Smooth muscle cell (in vitro differentiated cells): ENCODE measurements around the gene TNFRSF1B. TPM values are rescaled to one million over a fixed set of nuclear protein-coding genes. Genes with fewer than 3 reads are reported as not detected.

ENCODE experiments used
- DNase-seq: peaks from one replicate; lab custom pipeline; 2025; ENCODE audit not compliant: unreplicated experiment; lab: John Stamatoyannopoulos, UW
- H2AFZ ChIP-seq: fragments of 200-600 bp; sonication (generic); 2 replicates; pipeline ENCODE4 v1.6.0; 2016; ENCODE audit warnings: antibody characterized with exemption, low read depth, mild to moderate bottlenecking
- H3F3A ChIP-seq: fragments of 200-600 bp; sonication (generic); 2 replicates; pipeline ENCODE4 v1.6.0; 2017; ENCODE audit warnings: antibody characterized with exemption, low read depth
- H3K27ac ChIP-seq: fragments of 200-600 bp; sonication (generic); 2 replicates; pipeline ENCODE4 v1.5.1; 2016; ENCODE audit warnings: low read depth, mild to moderate bottlenecking
- H3K27me3 ChIP-seq: fragments of 200-600 bp; sonication (generic); 2 replicates; pipeline ENCODE4 v1.6.1; 2016; ENCODE audit warnings: low read depth, mild to moderate bottlenecking
- H3K36me3 ChIP-seq: fragments of 200-600 bp; sonication (generic); 2 replicates; pipeline ENCODE4 v1.5.1; 2016; ENCODE audit warnings: low read depth
- H3K4me1 ChIP-seq: fragments of 200-600 bp; sonication (generic); 2 replicates; pipeline ENCODE4 v1.5.1; 2016; ENCODE audit warnings: low read depth
- H3K4me2 ChIP-seq: fragments of 200-600 bp; sonication (generic); 2 replicates; pipeline ENCODE4 v1.6.0; 2016; ENCODE audit warnings: mild to moderate bottlenecking
- H3K4me3 ChIP-seq: fragments of 200-600 bp; sonication (generic); 2 replicates; pipeline ENCODE4 v1.5.1; 2016; ENCODE audit warnings: mild to moderate bottlenecking
- H3K79me2 ChIP-seq: fragments of 200-600 bp; sonication (generic); 2 replicates; pipeline ENCODE4 v1.6.0; 2016; ENCODE audit warnings: low read depth, mild to moderate bottlenecking
- H3K9ac ChIP-seq: fragments of 200-600 bp; sonication (generic); 2 replicates; pipeline ENCODE4 v1.6.0; 2016; ENCODE audit warnings: low read depth
- H3K9me3 ChIP-seq: fragments of 200-600 bp; sonication (generic); replicated peaks from 2 replicates; pipeline ENCODE4 v1.5.1; 2016; ENCODE audit warnings: low read depth
- H4K20me1 ChIP-seq: fragments of 200-600 bp; sonication (generic); 2 replicates; pipeline ENCODE4 v1.6.0; 2016; ENCODE audit warnings: low read depth
- CTCF ChIP-seq: fragments of 200-600 bp; sonication (generic); IDR thresholded peaks from 2 replicates; pipeline ENCODE4 v1.5.1; 2017; ENCODE audit warnings: borderline replicate concordance, mild to moderate bottlenecking, antibody characterized with exemption; ENCODE audit not compliant: insufficient read depth, poor library complexity, severe bottlenecking
- WGBS: methylation state at CpG from one replicate; pipeline ENCODE4 v1.1.7; 2016; ENCODE audit warnings: low lambda C conversion rate; 5-methylcytosine and 5-hydroxymethylcytosine counted together
- polyA plus RNA-seq: library from polyadenylated mRNA; unstranded; fragments of >200 nt; fragmentation: Nextera tagmentation; extraction: Ambion mirVana; gene quantifications from 2 replicates; pipeline ENCODE4 v1.2.1, GENCODE V29; 2016
- total RNA-seq: library from RNA; depleted of rRNA; stranded (reverse); fragments of >200 nt; gene quantifications from 2 replicates; pipeline ENCODE4 v1.2.3, GENCODE V29; 2014

TNFRSF1B gene
- total and polyA plus RNA-seq, 2 experiments from 2014 or later = 9.0 to 20.3 TPM

GRCh38 chr1:12142891-12143630 lies 23.7 kb upstream of the TNFRSF1B start:
- Histone ChIP-seq H2AFZ (no peak overlapping the region), H3K4me2 (peak overlapping the region; percentile 41), H3K4me1 (peaks cover 3% of the 10 kb centered on the region), H3F3A (peaks cover 4% of the 10 kb centered on the region), H3K9me3 (no peaks in the 10 kb centered on the region), H3K36me3 (no peaks in the 10 kb centered on the region), H3K27ac (peak overlapping the region; percentile 89), H4K20me1 (no peaks in the 10 kb centered on the region), H3K4me3 (no peak overlapping the region), H3K9ac (peak overlapping the region; percentile 54), H3K79me2 (no peaks in the 10 kb centered on the region), H3K27me3 (no peaks in the 10 kb centered on the region)
- no peak for TF ChIP-seq CTCF
- 89% methylated on average over 21 of the region's 21 CpGs for whole genome bisulfite sequencing
- no peak for DNase-seq

- TF ChIP-seq CTCF = no peak
- Histone ChIP-seq H3K27me3 (no peaks in the 10 kb centered on the region), H3K9me3 (no peaks in the 10 kb centered on the region), H4K20me1 (no peaks in the 10 kb centered on the region), H3K4me2 (peak overlapping the region; percentile 69), H3K27ac (peak overlapping the region; percentile 89), H3K4me3 (no peak overlapping the region), H3K9ac (peak overlapping the region; percentile 54), H2AFZ (no peak overlapping the region), H3K4me1 (peaks cover 3% of the 10 kb centered on the region), H3F3A (peaks cover 4% of the 10 kb centered on the region), H3K36me3 (no peaks in the 10 kb centered on the region), H3K79me2 (no peaks in the 10 kb centered on the region)
- peak; percentile 35 for DNase-seq
- 13% methylated on average over 17 of the region's 17 CpGs for whole genome bisulfite sequencing
Measured at GRCh38 chr1:12143631-12144155, 23.1 kb upstream of the TNFRSF1B start.

GRCh38 chr1:12144236-12144635 lies 22.6 kb upstream of the TNFRSF1B start:
- 23% methylated on average over 8 of the region's 8 CpGs for WGBS
- no peak overlapping the region for H2AFZ ChIP-seq

More at GRCh38 chr1:12144236-12144635, 22.6 kb upstream of the TNFRSF1B start:
- Histone ChIP-seq H3F3A (peaks cover 4% of the 10 kb centered on the region), H3K9ac (peak overlapping the region; percentile 20), H3K79me2 (no peaks in the 10 kb centered on the region), H3K4me2 (peak overlapping the region; percentile 69), H4K20me1 (no peaks in the 10 kb centered on the region), H3K4me1 (peaks cover 3% of the 10 kb centered on the region), H3K27ac (peak overlapping the region; percentile 79), H3K4me3 (no peak overlapping the region), H3K36me3 (no peaks in the 10 kb centered on the region), H3K27me3 (no peaks in the 10 kb centered on the region), H3K9me3 (no peaks in the 10 kb centered on the region)
- no peak for DNase-seq
- TF ChIP-seq CTCF = no peak
